HCT116 (cell line): ENCODE data around the gene RAPGEF6.

ENCODE experiments used
- CEBPB ChIP-seq: IDR thresholded peaks from 2 replicates; pipeline ENCODE4 v1.6.1; 2012; ENCODE audit warnings: low read depth
- EGR1 ChIP-seq: IDR thresholded peaks from 2 replicates; pipeline ENCODE4 v1.6.1; 2012; ENCODE audit warnings: low read depth
- EZH2 ChIP-seq: fragments of 200-600 bp; sonication (generic); IDR thresholded peaks from 2 replicates; pipeline ENCODE4 v1.6.1; 2017; ENCODE audit warnings: antibody characterized with exemption, mixed run types
- EZH2phosphoT487 ChIP-seq: fragments of 200-600 bp; IDR thresholded peaks from 2 replicates; pipeline ENCODE4 v1.6.1; 2018; ENCODE audit warnings: antibody characterized with exemption, borderline replicate concordance
- FOSL1 ChIP-seq: IDR thresholded peaks from 2 replicates; pipeline ENCODE4 v1.6.1; 2012; ENCODE audit warnings: low read depth
- JUND ChIP-seq: IDR thresholded peaks from 2 replicates; pipeline ENCODE4 v1.6.1; 2012
- POLR2A ChIP-seq: IDR thresholded peaks from 2 replicates; pipeline ENCODE4 v1.7.0; 2011; ENCODE audit warnings: borderline replicate concordance; ENCODE audit not compliant: insufficient read depth, insufficient read length; ENCODE audit errors: extremely low read depth
- POLR2AphosphoS5 ChIP-seq: IDR thresholded peaks from 2 replicates; pipeline ENCODE4 v1.6.1; 2011; ENCODE audit warnings: mild to moderate bottlenecking, low read depth, low read length, moderate library complexity
- RAD21 ChIP-seq: IDR thresholded peaks from 2 replicates; pipeline ENCODE4 v1.6.1; 2012; ENCODE audit warnings: low read depth, mild to moderate bottlenecking
- SP1 ChIP-seq: IDR thresholded peaks from 2 replicates; pipeline ENCODE4 v1.6.1; 2012; ENCODE audit warnings: low read depth
- TCF7L2 ChIP-seq: IDR thresholded peaks from 2 replicates; pipeline ENCODE4 v1.7.0; 2011; ENCODE audit warnings: borderline replicate concordance, inconsistent platforms; ENCODE audit not compliant: insufficient read depth, insufficient read length; ENCODE audit errors: extremely low read depth
- YY1 ChIP-seq: IDR thresholded peaks from 2 replicates; pipeline ENCODE4 v1.6.1; 2011; ENCODE audit warnings: low read length, low read depth, moderate library complexity, mild to moderate bottlenecking; ENCODE audit not compliant: insufficient replicate concordance; ENCODE audit errors: extremely low read depth
- ZBTB33 ChIP-seq: IDR thresholded peaks from 2 replicates; pipeline ENCODE4 v1.6.1; 2011; ENCODE audit warnings: mild to moderate bottlenecking, low read length, moderate library complexity; ENCODE audit not compliant: insufficient replicate concordance; ENCODE audit errors: extremely low read depth
- TF ChIP-seq, protein P1 (sequence below), 3 experiments: fragments of 200-600 bp in 1 of 3; sonication (generic) in 1 of 3; IDR thresholded peaks in 2 of 3; conservative IDR thresholded peaks in 1 of 3; 2 replicates each; pipeline ENCODE4 v1.5.1; 2012 to 2017; ENCODE audit warnings: low read depth in 2 of 3, low read length in 2 of 3, antibody characterized with exemption in 1 of 3, borderline replicate concordance in 1 of 3, control low read depth in 1 of 3, mild to moderate bottlenecking in 1 of 3, mixed read lengths in 1 of 3, mixed run types in 1 of 3, moderate library complexity in 1 of 3; ENCODE audit not compliant: insufficient read depth in 1 of 3

GRCh38 chr5:131387255-131387654 is 247.8 kb downstream of the RAPGEF6 start:
- TF ChIP-seq, protein P1, sequence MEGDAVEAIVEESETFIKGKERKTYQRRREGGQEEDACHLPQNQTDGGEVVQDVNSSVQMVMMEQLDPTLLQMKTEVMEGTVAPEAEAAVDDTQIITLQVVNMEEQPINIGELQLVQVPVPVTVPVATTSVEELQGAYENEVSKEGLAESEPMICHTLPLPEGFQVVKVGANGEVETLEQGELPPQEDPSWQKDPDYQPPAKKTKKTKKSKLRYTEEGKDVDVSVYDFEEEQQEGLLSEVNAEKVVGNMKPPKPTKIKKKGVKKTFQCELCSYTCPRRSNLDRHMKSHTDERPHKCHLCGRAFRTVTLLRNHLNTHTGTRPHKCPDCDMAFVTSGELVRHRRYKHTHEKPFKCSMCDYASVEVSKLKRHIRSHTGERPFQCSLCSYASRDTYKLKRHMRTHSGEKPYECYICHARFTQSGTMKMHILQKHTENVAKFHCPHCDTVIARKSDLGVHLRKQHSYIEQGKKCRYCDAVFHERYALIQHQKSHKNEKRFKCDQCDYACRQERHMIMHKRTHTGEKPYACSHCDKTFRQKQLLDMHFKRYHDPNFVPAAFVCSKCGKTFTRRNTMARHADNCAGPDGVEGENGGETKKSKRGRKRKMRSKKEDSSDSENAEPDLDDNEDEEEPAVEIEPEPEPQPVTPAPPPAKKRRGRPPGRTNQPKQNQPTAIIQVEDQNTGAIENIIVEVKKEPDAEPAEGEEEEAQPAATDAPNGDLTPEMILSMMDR (IDR thresholded peaks at IDR 0.05 in 2 of 3, conservative IDR thresholded peaks at IDR 0.05 in 1 of 3; ENCODE audit: borderline replicate concordance in 1 of 3, insufficient read depth in 1 of 3, low read depth in 2 of 3, low read length in 2 of 3), result no peak
- TF ChIP-seq POLR2A, result no peak
- no peak for TF ChIP-seq SP1
- TF ChIP-seq YY1, result no peak
- TF ChIP-seq CEBPB, result no peak
- TF ChIP-seq POLR2AphosphoS5, result no peak
- TF ChIP-seq ZBTB33, result no peak
- no peak for TF ChIP-seq FOSL1
- no peak for TF ChIP-seq RAD21
- no peak for TF ChIP-seq EZH2phosphoT487
- no peak for TF ChIP-seq JUND
- TF ChIP-seq EGR1, result no peak
- no peak for TF ChIP-seq TCF7L2
- TF ChIP-seq EZH2, result no peak
